Smooth muscle cell (in vitro differentiated cells): ENCODE measurements around the gene FHIT. TPM values are rescaled to one million over a fixed set of nuclear protein-coding genes. Genes with fewer than 3 reads are reported as not detected.

Experiments
- DNase-seq: peaks from one replicate; lab custom pipeline; 2025; ENCODE audit not compliant: unreplicated experiment; lab: John Stamatoyannopoulos, UW
- H2AFZ ChIP-seq: fragments of 200-600 bp; sonication (generic); 2 replicates; pipeline ENCODE4 v1.6.0; 2016; ENCODE audit warnings: antibody characterized with exemption, low read depth, mild to moderate bottlenecking
- H3F3A ChIP-seq: fragments of 200-600 bp; sonication (generic); 2 replicates; pipeline ENCODE4 v1.6.0; 2017; ENCODE audit warnings: antibody characterized with exemption, low read depth
- H3K27ac ChIP-seq: fragments of 200-600 bp; sonication (generic); 2 replicates; pipeline ENCODE4 v1.5.1; 2016; ENCODE audit warnings: low read depth, mild to moderate bottlenecking
- H3K27me3 ChIP-seq: fragments of 200-600 bp; sonication (generic); 2 replicates; pipeline ENCODE4 v1.6.1; 2016; ENCODE audit warnings: low read depth, mild to moderate bottlenecking
- H3K36me3 ChIP-seq: fragments of 200-600 bp; sonication (generic); 2 replicates; pipeline ENCODE4 v1.5.1; 2016; ENCODE audit warnings: low read depth
- H3K4me1 ChIP-seq: fragments of 200-600 bp; sonication (generic); 2 replicates; pipeline ENCODE4 v1.5.1; 2016; ENCODE audit warnings: low read depth
- H3K4me2 ChIP-seq: fragments of 200-600 bp; sonication (generic); 2 replicates; pipeline ENCODE4 v1.6.0; 2016; ENCODE audit warnings: mild to moderate bottlenecking
- H3K4me3 ChIP-seq: fragments of 200-600 bp; sonication (generic); 2 replicates; pipeline ENCODE4 v1.5.1; 2016; ENCODE audit warnings: mild to moderate bottlenecking
- H3K79me2 ChIP-seq: fragments of 200-600 bp; sonication (generic); 2 replicates; pipeline ENCODE4 v1.6.0; 2016; ENCODE audit warnings: low read depth, mild to moderate bottlenecking
- H3K9ac ChIP-seq: fragments of 200-600 bp; sonication (generic); 2 replicates; pipeline ENCODE4 v1.6.0; 2016; ENCODE audit warnings: low read depth
- H3K9me3 ChIP-seq: fragments of 200-600 bp; sonication (generic); replicated peaks from 2 replicates; pipeline ENCODE4 v1.5.1; 2016; ENCODE audit warnings: low read depth
- H4K20me1 ChIP-seq: fragments of 200-600 bp; sonication (generic); 2 replicates; pipeline ENCODE4 v1.6.0; 2016; ENCODE audit warnings: low read depth
- WGBS: methylation state at CpG from one replicate; pipeline ENCODE4 v1.1.7; 2016; ENCODE audit warnings: low lambda C conversion rate; 5-methylcytosine and 5-hydroxymethylcytosine counted together
- polyA plus RNA-seq: library from polyadenylated mRNA; unstranded; fragments of >200 nt; fragmentation: Nextera tagmentation; extraction: Ambion mirVana; gene quantifications from 2 replicates; pipeline ENCODE4 v1.2.1, GENCODE V29; 2016
- total RNA-seq: library from RNA; depleted of rRNA; stranded (reverse); fragments of >200 nt; gene quantifications from 2 replicates; pipeline ENCODE4 v1.2.3, GENCODE V29; 2014
- TF ChIP-seq, protein P1 (sequence below): fragments of 200-600 bp; sonication (generic); IDR thresholded peaks from 2 replicates; pipeline ENCODE4 v1.5.1; 2017; ENCODE audit warnings: borderline replicate concordance, mild to moderate bottlenecking, antibody characterized with exemption; ENCODE audit not compliant: insufficient read depth, poor library complexity, severe bottlenecking

Gene FHIT
- total and polyA plus RNA-seq, 2 experiments from 2014 or later: 5.9 to 6.7 TPM

GRCh38 chr3:59862686-59863085, 1388.6 kb downstream of the FHIT start:
- TF ChIP-seq, protein P1, sequence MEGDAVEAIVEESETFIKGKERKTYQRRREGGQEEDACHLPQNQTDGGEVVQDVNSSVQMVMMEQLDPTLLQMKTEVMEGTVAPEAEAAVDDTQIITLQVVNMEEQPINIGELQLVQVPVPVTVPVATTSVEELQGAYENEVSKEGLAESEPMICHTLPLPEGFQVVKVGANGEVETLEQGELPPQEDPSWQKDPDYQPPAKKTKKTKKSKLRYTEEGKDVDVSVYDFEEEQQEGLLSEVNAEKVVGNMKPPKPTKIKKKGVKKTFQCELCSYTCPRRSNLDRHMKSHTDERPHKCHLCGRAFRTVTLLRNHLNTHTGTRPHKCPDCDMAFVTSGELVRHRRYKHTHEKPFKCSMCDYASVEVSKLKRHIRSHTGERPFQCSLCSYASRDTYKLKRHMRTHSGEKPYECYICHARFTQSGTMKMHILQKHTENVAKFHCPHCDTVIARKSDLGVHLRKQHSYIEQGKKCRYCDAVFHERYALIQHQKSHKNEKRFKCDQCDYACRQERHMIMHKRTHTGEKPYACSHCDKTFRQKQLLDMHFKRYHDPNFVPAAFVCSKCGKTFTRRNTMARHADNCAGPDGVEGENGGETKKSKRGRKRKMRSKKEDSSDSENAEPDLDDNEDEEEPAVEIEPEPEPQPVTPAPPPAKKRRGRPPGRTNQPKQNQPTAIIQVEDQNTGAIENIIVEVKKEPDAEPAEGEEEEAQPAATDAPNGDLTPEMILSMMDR: no peak
- H3K4me1 ChIP-seq: peaks cover 20% of the 10 kb centered on the region
- H3K36me3 ChIP-seq: no peaks in the 10 kb centered on the region
- no peak overlapping the region for H3K4me3 ChIP-seq
- WGBS: 36% methylated on average over 6 of the region's 6 CpGs
- no peaks in the 10 kb centered on the region for H4K20me1 ChIP-seq
- H3K27ac ChIP-seq: peak overlapping the region; percentile 76
- no peak for DNase-seq
- no peaks in the 10 kb centered on the region for H3K27me3 ChIP-seq
- no peak overlapping the region for H2AFZ ChIP-seq
- H3F3A ChIP-seq: no peaks in the 10 kb centered on the region
- H3K9ac ChIP-seq: no peak overlapping the region
- H3K9me3 ChIP-seq: no peaks in the 10 kb centered on the region
- no peaks in the 10 kb centered on the region for H3K79me2 ChIP-seq
- peak overlapping the region; percentile 31 for H3K4me2 ChIP-seq

GRCh38 chr3:59857589-59858346, 1393.5 kb downstream of the FHIT start:
- Histone ChIP-seq H3K9me3 (no peaks in the 10 kb centered on the region), H3K4me1 (peaks cover 9% of the 10 kb centered on the region), H3K79me2 (no peaks in the 10 kb centered on the region), H3K4me3 (no peak overlapping the region), H3F3A (no peaks in the 10 kb centered on the region), H3K4me2 (peak overlapping the region; percentile 41), H3K27me3 (no peaks in the 10 kb centered on the region), H2AFZ (no peak overlapping the region), H3K36me3 (no peaks in the 10 kb centered on the region), H3K27ac (peak overlapping the region; percentile 59), H4K20me1 (no peaks in the 10 kb centered on the region), H3K9ac (no peak overlapping the region)
- WGBS: 24% methylated on average over 7 of the region's 7 CpGs
- TF ChIP-seq, protein P1: peak; percentile 94
- peak; percentile 18 for DNase-seq

- Histone ChIP-seq H3K4me3 (no peak overlapping the region), H3K9ac (no peak overlapping the region), H3K4me2 (peak overlapping the region; percentile 41), H3K36me3 (no peaks in the 10 kb centered on the region), H4K20me1 (no peaks in the 10 kb centered on the region), H3F3A (no peaks in the 10 kb centered on the region), H3K27me3 (no peaks in the 10 kb centered on the region), H3K4me1 (peaks cover 9% of the 10 kb centered on the region), H3K79me2 (no peaks in the 10 kb centered on the region), H3K27ac (peak overlapping the region; percentile 59), H3K9me3 (no peaks in the 10 kb centered on the region), H2AFZ (no peak overlapping the region)
- DNase-seq: no peak
- TF ChIP-seq, protein P1: no peak
- 79% methylated on average over 7 of the region's 7 CpGs for WGBS
Measured at GRCh38 chr3:59856934-59857460, 1394.3 kb downstream of the FHIT start.
